OCI-LY7 (cell line): Measurements from ENCODE around the gene VWA2.

Experiments
- CTCF ChIP-seq: fragments of 200-600 bp; sonication (generic); conservative IDR thresholded peaks from 2 replicates; pipeline ENCODE4 v1.5.1; 2014; ENCODE audit warnings: mild to moderate bottlenecking, antibody characterized with exemption, low read length, moderate library complexity, mixed read lengths
- EZH2phosphoT487 ChIP-seq: fragments of 200-600 bp; sonication (generic); IDR thresholded peaks from 2 replicates; pipeline ENCODE4 v1.6.1; 2018; ENCODE audit warnings: low read depth, borderline replicate concordance, mild to moderate bottlenecking, mixed run types, antibody characterized with exemption, low read length, moderate library complexity, mixed read lengths

DNA sequence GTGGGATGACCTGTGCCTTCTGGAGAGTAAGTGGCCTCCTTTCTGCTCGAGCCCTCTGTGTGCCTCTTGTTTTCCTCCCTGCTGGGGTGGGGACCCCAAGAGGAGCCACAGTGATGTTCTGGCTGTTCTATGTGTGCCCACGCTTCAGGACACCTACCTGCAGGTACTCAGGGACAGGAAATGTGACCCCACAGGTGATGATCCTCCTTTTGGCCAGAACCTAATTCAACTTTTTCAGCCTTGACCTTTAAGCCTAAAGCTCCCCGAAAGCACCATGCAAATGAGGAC, 70.3 kb downstream of the VWA2 start:
- no peak for TF ChIP-seq CTCF
- TF ChIP-seq EZH2phosphoT487 = no peak
